Measurements from ENCODE around the gene LINC00237. TPM values are rescaled to one million over a fixed set of nuclear protein-coding genes. Genes with fewer than 3 reads are reported as not detected.

LINC00237 gene
- total RNA-seq, 1 experiment from 2014 or later: not detected

DNA sequence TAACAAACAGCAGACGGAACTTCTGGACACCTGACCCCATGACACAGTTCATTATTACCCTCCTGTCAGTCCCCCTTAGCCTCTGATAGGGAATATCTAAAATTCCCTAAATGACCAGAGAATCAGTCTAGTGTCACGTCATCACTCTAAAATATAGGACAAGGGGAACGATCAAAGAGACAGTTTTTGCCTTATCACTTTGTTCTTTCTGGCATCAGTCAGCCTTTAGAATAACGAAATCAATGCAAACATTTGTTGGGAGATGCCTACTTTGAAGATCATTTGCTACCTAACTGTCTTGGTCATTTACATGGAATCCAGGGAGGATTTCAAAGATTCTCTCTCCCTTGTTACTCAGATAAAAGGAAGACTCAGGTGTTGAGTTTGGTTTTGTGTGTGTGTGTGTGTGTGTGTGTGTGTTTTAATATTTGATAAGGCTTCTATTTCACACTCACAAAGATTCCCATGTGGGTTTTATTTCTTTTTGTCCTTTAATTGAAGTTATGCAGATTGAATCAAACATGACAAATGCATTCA lies 28.3 kb downstream of the LINC00237 start:
- H3K4me3 ChIP-seq: no peak overlapping the region
- no peaks in the 10 kb centered on the region for H3K27me3 ChIP-seq
- H3K36me3 ChIP-seq: no peaks in the 10 kb centered on the region
- DNase-seq: no peak
- H3K9me3 ChIP-seq: no peaks in the 10 kb centered on the region

DNA sequence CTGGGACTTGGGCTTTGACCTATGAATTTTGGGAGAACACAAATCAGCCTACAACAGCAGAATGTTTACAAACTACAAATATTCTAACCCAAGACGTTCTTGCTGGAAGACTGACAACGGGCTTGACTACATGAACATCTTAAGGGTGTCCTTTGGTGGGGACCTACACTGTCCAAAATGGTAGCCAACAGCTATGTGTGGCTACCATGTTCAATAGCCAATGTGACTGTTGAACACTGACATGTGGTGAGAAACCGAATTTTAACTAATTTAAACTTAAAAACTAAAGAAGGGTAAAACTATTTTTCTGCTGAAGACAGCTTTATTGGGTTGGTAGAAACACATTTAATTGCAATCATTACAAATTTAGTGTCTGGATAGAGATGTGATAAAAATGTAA lies 30.1 kb downstream of the LINC00237 start:
- DNase-seq: no peak
- Histone ChIP-seq H3K9me3 (no peaks in the 10 kb centered on the region), H3K4me3 (no peak overlapping the region), H3K27me3 (no peaks in the 10 kb centered on the region), H3K36me3 (no peaks in the 10 kb centered on the region)

DNA sequence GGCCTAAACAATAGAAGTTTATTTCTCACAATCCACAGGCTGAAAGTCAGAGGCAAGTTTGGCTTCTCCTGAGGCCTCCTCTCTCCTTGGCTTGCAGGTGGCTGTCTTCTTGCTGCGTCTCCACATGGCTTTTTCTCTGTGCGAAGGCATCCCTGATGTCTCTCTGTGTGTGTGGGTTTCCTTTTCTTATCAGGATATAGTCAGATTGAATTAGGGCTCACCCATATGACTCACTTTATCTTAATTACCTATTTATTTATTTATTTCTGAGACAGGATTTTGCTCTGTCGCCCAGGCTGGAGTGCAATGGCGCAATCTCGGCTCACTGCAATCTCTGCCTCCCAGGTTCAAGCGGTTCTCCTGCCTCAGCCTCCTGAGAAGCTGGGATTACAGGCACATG lies 30.7 kb downstream of the LINC00237 start:
- H3K36me3 ChIP-seq: no peaks in the 10 kb centered on the region
- no peak for DNase-seq
- H3K4me3 ChIP-seq: no peak overlapping the region
- H3K9me3 ChIP-seq: no peaks in the 10 kb centered on the region
- H3K27me3 ChIP-seq: no peaks in the 10 kb centered on the region

DNA sequence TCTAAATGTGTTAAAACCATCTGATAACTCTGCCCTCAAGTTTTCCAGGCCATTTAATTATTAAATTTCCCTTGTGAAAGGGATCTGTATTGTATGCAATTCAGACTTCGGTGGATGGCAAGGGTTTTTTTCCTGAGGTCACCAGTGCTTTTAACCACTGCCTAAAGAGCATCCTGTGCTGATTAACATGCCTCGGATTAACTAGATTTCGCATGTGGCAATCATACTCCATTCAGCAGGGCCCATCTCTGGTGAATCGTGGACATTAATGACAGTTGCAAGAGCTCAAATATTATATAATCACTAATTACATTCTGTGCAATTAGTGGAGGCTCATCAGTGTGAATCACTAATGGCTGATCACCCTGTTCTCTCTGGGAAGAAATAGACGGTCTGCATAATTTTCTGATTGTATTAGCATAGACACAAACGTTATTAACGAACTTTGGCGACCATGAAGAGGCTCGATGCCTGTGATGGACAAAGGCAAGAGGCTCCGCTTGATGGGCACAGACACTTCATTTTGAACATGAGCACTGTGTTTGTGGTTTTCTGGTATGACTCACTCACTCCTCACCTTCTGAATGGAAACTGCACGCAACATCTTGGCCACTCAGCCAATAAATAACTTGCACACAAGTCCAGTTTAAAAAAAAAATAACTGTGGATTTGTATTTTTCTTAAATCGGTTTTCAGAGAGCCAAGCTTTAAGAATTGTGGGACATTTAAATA lies 31.4 kb downstream of the LINC00237 start:
- Histone ChIP-seq H3K4me3 (no peak overlapping the region), H3K36me3 (no peaks in the 10 kb centered on the region), H3K9me3 (no peaks in the 10 kb centered on the region), H3K27me3 (no peaks in the 10 kb centered on the region)
- DNase-seq: peak; percentile 14

DNA sequence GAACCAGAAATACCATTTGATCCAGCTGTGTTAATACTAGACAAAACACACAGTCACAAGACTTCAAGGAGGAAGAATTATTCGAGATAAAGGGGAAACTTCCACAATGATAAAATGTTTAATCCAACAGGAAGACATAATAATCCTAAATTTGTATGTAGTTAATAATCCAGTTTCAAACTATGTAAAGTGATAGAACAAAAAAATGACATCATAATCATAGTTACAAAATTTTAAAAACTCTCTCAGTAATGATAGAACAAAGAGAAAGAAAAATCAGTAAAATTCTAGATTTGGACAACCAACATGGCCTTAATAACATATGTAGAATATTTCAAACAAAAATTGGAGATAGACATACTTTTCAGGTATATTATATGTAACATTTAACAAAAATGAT lies 38.9 kb downstream of the LINC00237 start:
- DNase-seq: no peak
- Histone ChIP-seq H3K27me3 (no peaks in the 10 kb centered on the region), H3K36me3 (no peaks in the 10 kb centered on the region), H3K9me3 (no peaks in the 10 kb centered on the region), H3K4me3 (no peak overlapping the region)

DNA sequence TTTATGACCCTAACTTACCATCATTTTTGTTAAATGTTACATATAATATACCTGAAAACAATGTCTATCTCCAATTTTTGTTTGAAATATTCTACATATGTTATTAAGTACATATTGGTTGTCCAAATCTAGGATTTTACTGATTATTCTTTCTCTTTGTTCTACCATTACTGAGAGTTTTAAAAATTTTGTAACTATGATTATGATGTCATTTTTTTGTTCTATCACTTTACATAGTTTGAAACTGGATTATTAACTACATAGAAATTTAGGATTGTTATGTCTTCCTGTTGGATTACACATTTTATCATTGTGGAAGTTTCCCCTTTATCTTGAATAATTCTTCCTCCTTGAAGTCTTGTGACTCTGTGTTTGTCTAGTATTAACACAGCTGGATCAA lies 41.2 kb downstream of the LINC00237 start:
- H3K4me3 ChIP-seq: no peak overlapping the region
- H3K27me3 ChIP-seq: no peaks in the 10 kb centered on the region
- no peaks in the 10 kb centered on the region for H3K9me3 ChIP-seq
- no peak for DNase-seq
- no peaks in the 10 kb centered on the region for H3K36me3 ChIP-seq

DNA sequence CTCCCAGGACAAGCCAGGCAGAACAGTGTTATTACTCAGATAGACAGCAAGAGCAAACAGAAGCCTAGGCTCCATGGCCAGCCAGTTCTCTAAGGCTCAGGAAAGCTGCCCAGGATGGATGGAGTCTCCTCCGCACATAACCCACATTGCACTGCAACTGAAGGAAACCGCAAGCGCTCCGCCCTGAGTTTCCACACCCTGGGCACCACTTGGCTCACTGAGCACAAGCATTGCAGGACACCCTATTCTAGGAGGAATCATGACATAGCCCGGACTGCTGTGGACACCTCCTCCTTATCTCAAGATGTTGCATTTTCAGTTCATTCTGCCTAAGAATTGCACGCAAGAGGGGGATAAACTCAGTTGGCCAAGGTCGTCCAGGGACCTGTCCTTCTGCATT lies 42.9 kb downstream of the LINC00237 start:
- no peak overlapping the region for H3K4me3 ChIP-seq
- no peaks in the 10 kb centered on the region for H3K9me3 ChIP-seq
- no peaks in the 10 kb centered on the region for H3K36me3 ChIP-seq
- no peaks in the 10 kb centered on the region for H3K27me3 ChIP-seq
- no peak for DNase-seq

DNA sequence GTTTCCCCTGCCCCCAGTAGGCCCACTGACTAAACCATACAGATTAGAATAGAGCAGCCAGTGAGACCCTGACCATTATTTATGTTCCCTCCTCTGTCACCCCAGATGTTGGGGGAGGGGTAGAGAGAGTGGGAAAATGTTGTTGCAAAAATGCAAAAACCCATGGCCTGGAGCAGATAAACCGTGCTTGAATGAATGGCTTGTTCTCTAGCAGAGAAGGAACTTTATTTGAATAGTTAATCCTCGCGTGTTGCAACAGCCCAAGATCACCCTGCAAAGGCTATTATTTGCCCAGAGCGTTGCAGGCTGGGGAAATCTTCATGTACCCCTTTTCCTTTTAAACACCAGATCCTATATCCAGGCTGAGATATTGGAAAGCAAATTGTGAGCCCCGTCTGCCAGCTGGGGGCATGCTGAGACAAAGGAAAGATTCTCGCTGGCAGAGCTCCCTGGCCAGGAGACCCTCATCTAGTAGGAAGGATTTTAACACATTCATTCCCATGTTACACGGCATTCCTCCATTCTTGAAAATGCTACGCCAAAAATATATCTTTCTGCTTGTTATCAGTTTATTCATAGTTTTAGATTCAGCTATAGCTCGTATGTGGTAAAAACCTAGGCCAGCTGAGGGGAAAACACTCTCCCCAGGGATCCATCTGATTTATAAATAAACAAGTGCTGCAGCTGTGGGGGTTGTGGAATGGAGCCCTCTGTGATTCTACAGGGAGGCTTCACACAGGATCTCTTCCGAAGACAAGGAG lies 53.0 kb downstream of the LINC00237 start:
- Histone ChIP-seq H3K9me3 (no peaks in the 10 kb centered on the region), H3K36me3 (no peaks in the 10 kb centered on the region), H3K27me3 (no peaks in the 10 kb centered on the region), H3K4me3 (no peak overlapping the region)
- no peak for DNase-seq

DNA sequence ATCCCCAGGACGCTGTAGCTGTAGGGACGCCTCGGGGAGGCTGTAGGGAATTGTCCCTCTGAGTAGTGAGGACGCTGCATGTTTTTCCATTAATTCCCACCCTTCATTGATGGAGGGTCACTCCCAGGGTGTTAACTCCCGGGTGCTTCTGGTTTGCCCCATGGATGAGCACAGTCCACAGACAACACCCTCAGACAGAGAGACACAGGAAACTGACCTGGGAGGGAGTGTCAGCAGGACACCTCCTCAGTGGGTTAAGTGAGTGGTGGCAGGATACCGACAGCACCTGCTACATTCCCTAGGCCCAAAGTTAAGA lies 53.5 kb downstream of the LINC00237 start:
- H3K4me3 ChIP-seq: no peak overlapping the region
- H3K27me3 ChIP-seq: no peaks in the 10 kb centered on the region
- no peak for DNase-seq
- H3K9me3 ChIP-seq: no peaks in the 10 kb centered on the region
- H3K36me3 ChIP-seq: no peaks in the 10 kb centered on the region

DNA sequence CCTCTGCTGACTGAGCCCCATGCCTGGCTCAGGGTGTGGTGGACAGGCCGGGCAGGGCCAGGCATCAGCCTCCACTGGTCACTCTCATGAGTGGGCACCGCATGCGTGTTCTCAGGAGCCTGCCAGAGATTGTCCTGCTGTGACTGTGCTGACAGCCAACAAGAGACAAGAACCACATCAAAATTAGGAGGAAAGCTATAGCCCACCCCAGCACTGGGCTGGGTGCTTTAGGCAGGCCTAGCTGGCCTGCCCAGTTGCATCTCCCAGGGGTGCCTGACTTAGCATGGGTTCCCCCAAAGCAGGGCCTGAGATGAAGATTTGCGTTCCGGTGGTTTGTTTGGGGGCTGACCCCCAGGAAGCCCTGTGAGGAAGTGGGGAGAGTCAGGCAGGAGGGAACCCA lies 53.9 kb downstream of the LINC00237 start:
- no peaks in the 10 kb centered on the region for H3K36me3 ChIP-seq
- no peaks in the 10 kb centered on the region for H3K27me3 ChIP-seq
- no peaks in the 10 kb centered on the region for H3K9me3 ChIP-seq
- no peak for DNase-seq
- no peak overlapping the region for H3K4me3 ChIP-seq

DNA sequence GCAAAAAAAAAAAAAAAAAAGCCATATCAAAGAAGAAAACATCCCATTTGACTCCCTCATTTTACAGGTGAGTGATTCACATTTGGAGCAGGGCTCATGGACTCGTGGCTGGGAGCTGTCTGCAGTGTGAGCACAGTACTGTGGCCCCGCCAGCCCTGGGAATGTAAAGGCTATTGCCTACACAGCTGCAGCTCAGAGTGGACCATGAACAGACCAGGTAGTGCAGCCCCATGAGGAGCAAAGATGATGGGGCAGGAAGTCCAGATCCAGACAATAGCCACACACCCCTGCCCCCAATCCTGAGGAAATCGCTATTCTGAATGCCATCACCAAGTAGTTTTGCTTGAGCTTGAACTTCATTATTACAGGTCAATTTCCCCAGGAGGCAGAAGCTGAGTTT lies 55.4 kb downstream of the LINC00237 start:
- Histone ChIP-seq H3K9me3 (no peaks in the 10 kb centered on the region), H3K4me3 (no peak overlapping the region), H3K27me3 (no peaks in the 10 kb centered on the region), H3K36me3 (no peaks in the 10 kb centered on the region)
- DNase-seq: no peak

DNA sequence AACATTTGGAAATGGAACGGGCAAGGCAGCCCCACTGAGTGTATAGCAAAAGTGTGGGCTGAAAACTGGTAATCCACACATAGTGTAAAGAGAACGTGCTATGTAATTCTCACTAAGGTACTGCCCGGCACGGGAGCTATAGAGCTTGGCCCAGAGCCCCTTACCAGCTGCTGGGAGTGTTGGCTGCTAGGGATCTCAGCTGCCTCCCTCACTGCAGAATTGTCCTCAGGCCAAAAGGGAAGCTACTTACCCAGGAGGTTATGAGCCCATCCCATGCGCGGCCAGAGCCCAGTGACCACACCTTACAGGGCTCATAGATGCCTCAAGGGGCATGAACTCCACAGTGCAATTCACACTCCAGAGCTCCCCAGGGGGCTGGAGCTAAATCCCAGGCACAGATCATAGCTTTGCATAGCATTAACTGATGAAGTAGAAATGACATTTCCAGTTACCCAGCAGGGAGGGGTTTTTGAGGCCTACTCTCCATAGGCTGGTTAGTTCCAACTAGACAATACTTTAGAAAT lies 56.8 kb downstream of the LINC00237 start:
- no peaks in the 10 kb centered on the region for H3K9me3 ChIP-seq

DNA sequence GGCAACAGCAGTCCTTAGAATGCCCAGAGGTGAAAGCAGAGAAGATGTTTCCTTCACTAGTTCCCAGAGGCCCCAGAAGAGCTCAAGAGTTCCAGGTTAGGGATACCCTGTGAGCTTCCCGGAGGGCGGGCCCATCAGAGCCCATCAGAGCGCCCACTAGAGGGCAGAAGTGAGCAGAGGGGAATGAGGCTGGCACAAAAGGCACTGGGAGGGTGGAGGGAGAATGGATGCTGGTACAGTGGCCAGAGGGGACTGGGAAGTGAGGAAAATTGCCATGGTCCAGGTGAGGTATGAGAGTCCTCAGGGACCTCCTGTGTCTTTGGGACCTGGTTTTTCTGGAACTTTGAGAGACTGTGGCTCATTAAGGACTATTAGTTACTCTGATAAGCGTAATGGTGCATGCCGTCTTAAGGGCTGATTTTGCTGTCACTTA lies 57.3 kb downstream of the LINC00237 start:
- H3K27me3 ChIP-seq: no peaks in the 10 kb centered on the region
- peak; percentile 16 for DNase-seq
- H3K4me3 ChIP-seq: no peak overlapping the region
- H3K9me3 ChIP-seq: no peaks in the 10 kb centered on the region
- no peaks in the 10 kb centered on the region for H3K36me3 ChIP-seq

More for the DNA sequence above, 56.8 kb downstream of the LINC00237 start:
- H3K27me3 ChIP-seq: no peaks in the 10 kb centered on the region
- no peaks in the 10 kb centered on the region for H3K36me3 ChIP-seq
- no peak overlapping the region for H3K4me3 ChIP-seq
- DNase-seq: no peak

DNA sequence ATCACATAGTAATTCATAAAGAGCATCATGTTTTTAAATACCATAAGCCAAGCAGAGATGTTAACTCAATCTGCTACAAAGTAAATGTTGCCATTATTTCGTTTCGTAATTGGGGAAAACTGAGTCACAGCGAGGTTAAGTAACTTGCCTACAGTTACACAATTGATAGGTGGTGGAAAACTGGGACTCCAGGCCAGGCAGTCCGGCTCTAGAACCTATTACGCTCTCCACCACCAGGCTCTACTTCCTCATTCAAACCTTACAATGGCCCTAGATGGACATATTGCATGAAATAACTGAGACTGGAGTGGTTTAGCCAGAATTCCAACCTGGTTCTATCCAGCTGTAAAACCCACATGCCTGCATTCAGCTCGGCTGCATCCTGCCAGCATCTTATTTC lies 58.2 kb downstream of the LINC00237 start:
- Histone ChIP-seq H3K4me3 (no peak overlapping the region), H3K36me3 (no peaks in the 10 kb centered on the region), H3K27me3 (no peaks in the 10 kb centered on the region), H3K9me3 (no peaks in the 10 kb centered on the region)
- DNase-seq: no peak

DNA sequence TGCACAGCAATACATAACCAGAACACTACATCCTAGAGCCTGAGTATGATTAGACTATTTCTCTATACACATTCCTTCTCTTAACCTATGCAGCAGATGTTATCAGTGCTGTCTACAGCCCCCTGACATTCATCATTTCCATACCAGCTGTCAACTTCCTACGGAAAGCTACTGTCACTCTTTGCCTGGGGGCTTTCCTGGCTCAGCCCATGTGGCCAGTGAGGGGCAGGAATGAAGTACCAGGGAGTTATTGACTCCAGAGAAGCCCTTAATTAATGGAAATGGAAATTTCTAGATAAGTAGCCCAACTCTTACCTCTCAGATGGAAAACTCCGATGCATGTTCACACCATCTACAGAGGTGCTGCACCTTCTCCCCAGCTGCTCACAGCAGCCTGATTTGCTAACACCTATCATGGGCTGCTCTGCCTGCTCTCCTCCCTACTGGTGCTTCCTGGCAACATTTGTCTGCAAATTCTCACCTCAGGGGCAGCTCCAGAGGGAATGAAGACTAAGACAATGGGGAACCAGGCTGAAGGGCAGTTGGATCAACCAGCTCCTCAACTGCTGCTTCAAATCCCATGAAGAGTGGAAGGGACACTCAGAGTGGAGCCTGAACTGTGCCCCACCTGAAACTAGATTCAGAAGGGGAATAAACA lies 59.6 kb downstream of the LINC00237 start:
- H3K9me3 ChIP-seq: no peaks in the 10 kb centered on the region
- DNase-seq: no peak

More for the DNA sequence above, 59.6 kb downstream of the LINC00237 start:
- Histone ChIP-seq H3K27me3 (no peaks in the 10 kb centered on the region), H3K36me3 (no peaks in the 10 kb centered on the region), H3K4me3 (no peak overlapping the region)
